HEK293 (cell line): ENCODE results near the gene TBCK.

ENCODE experiments used
- CTCF ChIA-PET: fragments of 350-600 bp; formaldehyde crosslinking; extraction: SDS; loops from one replicate; lab custom pipeline; 2021; ENCODE audit warnings: antibody characterized with exemption; lab: Yijun Ruan, JAX
- POLR2A ChIA-PET: fragments of 300-600 bp; formaldehyde crosslinking; extraction: SDS; loops from one replicate; lab custom pipeline; 2020; ENCODE audit warnings: antibody characterized with exemption, inconsistent platforms; lab: Yijun Ruan, JAX
- H3K27ac ChIP-seq: fragments of 200-500 bp; sonication (Bioruptor generic); 2 replicates; pipeline ENCODE4 v1.5.1; 2014; ENCODE audit warnings: low read depth, low read length, control low read depth, inconsistent platforms; ENCODE audit errors: extremely low read depth
- H3K36me3 ChIP-seq, 2 experiments: fragments of 200-500 bp in 1 of 2; sonication (Bioruptor generic) in 1 of 2; 1 replicate in 1 of 2; 2 replicates in 1 of 2; pipeline ENCODE4 v1.5.1; 2014 to 2017; ENCODE audit warnings: inconsistent platforms in 2 of 2, low read length in 2 of 2; ENCODE audit not compliant: control insufficient read depth in 2 of 2, insufficient read depth in 1 of 2
- H3K4me1 ChIP-seq: fragments of 200-500 bp; sonication (Bioruptor generic); 2 replicates; pipeline ENCODE4 v1.5.1; 2014; ENCODE audit warnings: mild to moderate bottlenecking, low read length, inconsistent platforms; ENCODE audit not compliant: control insufficient read depth, insufficient read depth
- H3K4me3 ChIP-seq: 2 replicates; pipeline ENCODE4 v1.5.1; 2011; ENCODE audit warnings: low read depth, mild to moderate bottlenecking, control low read depth, low read length, moderate library complexity
- H3K9me3 ChIP-seq: fragments of 200-500 bp; sonication (Bioruptor generic); 2 replicates; pipeline ENCODE4 v1.5.1; 2014; ENCODE audit warnings: low read depth, low read length, inconsistent platforms; ENCODE audit not compliant: control insufficient read depth, insufficient read depth
- EGR2 ChIP-seq: fragments of 450-650 bp; formaldehyde crosslinking; IDR thresholded peaks from 2 replicates; pipeline ENCODE4 v1.5.1; 2016; ENCODE audit warnings: low read depth, missing biosample characterization, missing genetic modification characterization
- IKZF3 ChIP-seq: fragments of 450-650 bp; IDR thresholded peaks from 2 replicates; pipeline ENCODE4 v1.5.0; 2018; ENCODE audit warnings: missing biosample characterization, mild to moderate bottlenecking, missing genetic modification characterization, moderate library complexity
- KLF7 ChIP-seq: fragments of 450-650 bp; formaldehyde crosslinking; IDR thresholded peaks from 2 replicates; pipeline ENCODE4 v1.5.1; 2016; ENCODE audit warnings: missing biosample characterization, missing genetic modification characterization, borderline replicate concordance
- KLF8 ChIP-seq: fragments of 450-650 bp; formaldehyde crosslinking; IDR thresholded peaks from 2 replicates; pipeline ENCODE4 v1.5.1; 2016; ENCODE audit warnings: missing biosample characterization, missing genetic modification characterization
- SP2 ChIP-seq: fragments of 450-650 bp; formaldehyde crosslinking; IDR thresholded peaks from 2 replicates; pipeline ENCODE4 v1.5.1; 2016; ENCODE audit warnings: missing biosample characterization, missing genetic modification characterization
- TRIM28 ChIP-seq: IDR thresholded peaks from 2 replicates; pipeline ENCODE4 v1.6.1; 2011; ENCODE audit warnings: low read length, control low read depth, borderline replicate concordance
- ZBTB1 ChIP-seq: fragments of 450-650 bp; formaldehyde crosslinking; IDR thresholded peaks from 2 replicates; pipeline ENCODE4 v1.5.1; 2016; ENCODE audit warnings: missing biosample characterization, missing genetic modification characterization
- ZBTB8A ChIP-seq: fragments of 450-650 bp; formaldehyde crosslinking; IDR thresholded peaks from 2 replicates; pipeline ENCODE4 v1.5.1; 2016; ENCODE audit warnings: missing biosample characterization, missing genetic modification characterization
- ZFP37 ChIP-seq: fragments of 450-650 bp; formaldehyde crosslinking; IDR thresholded peaks from 2 replicates; pipeline ENCODE4 v1.5.1; 2016; ENCODE audit warnings: missing biosample characterization, missing genetic modification characterization
- ZNF114 ChIP-seq: fragments of 450-650 bp; formaldehyde crosslinking; IDR thresholded peaks from 2 replicates; pipeline ENCODE4 v1.5.0; 2017; ENCODE audit warnings: missing biosample characterization, missing genetic modification characterization
- ZNF132 ChIP-seq: fragments of 450-650 bp; formaldehyde crosslinking; IDR thresholded peaks from 2 replicates; pipeline ENCODE4 v1.5.1; 2017; ENCODE audit warnings: missing biosample characterization, missing genetic modification characterization, borderline replicate concordance
- ZNF16 ChIP-seq: fragments of 450-650 bp; formaldehyde crosslinking; IDR thresholded peaks from 2 replicates; pipeline ENCODE4 v1.5.1; 2016; ENCODE audit warnings: low read depth, missing biosample characterization, missing genetic modification characterization
- ZNF211 ChIP-seq: fragments of 450-650 bp; formaldehyde crosslinking; IDR thresholded peaks from 2 replicates; pipeline ENCODE4 v1.5.1; 2016; ENCODE audit warnings: low read depth, missing biosample characterization, missing genetic modification characterization
- ZNF302 ChIP-seq: fragments of 450-650 bp; formaldehyde crosslinking; IDR thresholded peaks from 2 replicates; pipeline ENCODE4 v1.5.1; 2016; ENCODE audit warnings: missing biosample characterization, missing genetic modification characterization, low read depth
- ZNF391 ChIP-seq: fragments of 450-650 bp; formaldehyde crosslinking; IDR thresholded peaks from 2 replicates; pipeline ENCODE4 v1.5.1; 2016; ENCODE audit warnings: low read depth, missing biosample characterization, missing genetic modification characterization, borderline replicate concordance
- ZNF48 ChIP-seq: fragments of 450-650 bp; formaldehyde crosslinking; IDR thresholded peaks from 2 replicates; pipeline ENCODE4 v1.5.1; 2016; ENCODE audit warnings: missing biosample characterization, missing genetic modification characterization
- ZNF529 ChIP-seq: fragments of 450-650 bp; formaldehyde crosslinking; IDR thresholded peaks from 2 replicates; pipeline ENCODE4 v1.5.1; 2017; ENCODE audit warnings: missing genetic modification characterization, missing biosample characterization; ENCODE audit not compliant: insufficient replicate concordance
- ZNF561 ChIP-seq: fragments of 450-650 bp; IDR thresholded peaks from 2 replicates; pipeline ENCODE4 v1.5.1; 2018; ENCODE audit warnings: missing biosample characterization, missing genetic modification characterization, borderline replicate concordance
- ZNF624 ChIP-seq: fragments of 450-650 bp; formaldehyde crosslinking; IDR thresholded peaks from 2 replicates; pipeline ENCODE4 v1.5.1; 2017; ENCODE audit warnings: missing biosample characterization, missing genetic modification characterization
- ZNF843 ChIP-seq: fragments of 450-650 bp; formaldehyde crosslinking; IDR thresholded peaks from 2 replicates; pipeline ENCODE4 v1.5.1; 2016; ENCODE audit warnings: missing biosample characterization, missing genetic modification characterization
- TF ChIP-seq, protein P1 (sequence below): fragments of 450-650 bp; formaldehyde crosslinking; IDR thresholded peaks from 2 replicates; pipeline ENCODE4 v1.5.1; 2016; ENCODE audit warnings: missing biosample characterization, missing genetic modification characterization
- TF ChIP-seq, protein P2 (sequence below): fragments of 450-650 bp; formaldehyde crosslinking; IDR thresholded peaks from 2 replicates; pipeline ENCODE4 v1.5.1; 2017; ENCODE audit warnings: missing biosample characterization, missing genetic modification characterization
- TF ChIP-seq, protein P3 (sequence below): fragments of 450-650 bp; formaldehyde crosslinking; IDR thresholded peaks from 2 replicates; pipeline ENCODE4 v1.5.1; 2016; ENCODE audit warnings: missing biosample characterization, missing genetic modification characterization, low read depth

The TBCK gene

DNA sequence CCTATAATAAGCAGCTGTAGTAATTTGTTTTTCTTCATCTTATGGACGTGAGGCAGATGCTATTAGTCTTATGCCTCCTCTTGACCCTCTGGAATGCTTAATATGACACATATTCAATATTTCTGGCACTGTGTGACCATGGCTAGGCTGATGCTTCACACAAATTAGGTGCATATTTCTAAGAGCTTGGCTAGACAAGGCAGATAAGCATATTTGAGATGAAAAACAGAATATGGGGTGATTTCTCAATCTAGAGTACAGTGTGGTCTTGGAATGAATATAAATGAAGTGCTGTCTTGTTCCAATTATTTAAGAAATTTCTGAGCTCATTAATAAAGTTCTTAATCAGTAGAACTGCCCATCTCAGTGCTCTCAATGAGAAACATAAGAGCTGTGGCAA, 264.5 kb downstream of the TBCK start:
- ChIA-PET CTCF (interaction anchor here (0.6 kb wide), 1 partner anchor 374 kb away, joined by 3 read pairs; no protein-coding TSS in a partner anchor), POLR2A (no interaction called here)
- TF ChIP-seq ZBTB1 (tag by site-specific recombination) = no peak
- no peak for TF ChIP-seq KLF8 (tag by site-specific recombination)
- no peak for TF ChIP-seq ZNF48 (tag by site-specific recombination)
- no peak for TF ChIP-seq ZNF211 (tag by site-specific recombination)

DNA sequence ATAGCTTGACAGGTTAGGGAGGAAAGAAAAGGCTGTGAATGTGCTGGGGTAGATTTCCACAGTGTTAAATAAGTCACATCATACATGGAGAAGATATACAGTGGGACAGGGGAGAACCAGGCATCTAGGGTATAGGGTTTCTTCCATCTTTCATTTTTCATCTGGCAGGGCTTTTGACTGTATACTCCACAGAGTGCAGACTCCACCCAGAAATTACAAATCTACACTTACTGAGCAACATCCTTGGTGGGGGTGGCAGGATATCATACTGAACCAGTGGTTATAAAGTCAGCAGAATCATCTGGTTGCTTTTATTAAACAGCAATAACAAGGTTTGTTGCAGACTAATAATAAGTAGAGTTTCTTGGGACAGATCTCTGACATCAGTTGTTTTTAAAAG, 266.5 kb downstream of the TBCK start:
- ChIA-PET POLR2A (no interaction called here), CTCF (no interaction called here)
- TF ChIP-seq ZNF529 (tag by site-specific recombination) (no peak), ZNF843 (tag by site-specific recombination) (no peak), ZNF302 (tag by site-specific recombination) (no peak), ZBTB8A (no peak), ZNF624 (tag by site-specific recombination) (no peak), ZNF114 (tag by site-specific recombination) (no peak), IKZF3 (tag by site-specific recombination) (no peak), SP2 (no peak), ZNF16 (tag by site-specific recombination) (no peak), ZNF391 (tag by site-specific recombination) (no peak), ZFP37 (tag by site-specific recombination) (no peak), ZNF132 (tag by site-specific recombination) (no peak), EGR2 (tag by site-specific recombination) (no peak), TRIM28 (no peak), KLF7 (no peak), ZNF561 (tag by site-specific recombination) (no peak)
- TF ChIP-seq, protein P1, sequence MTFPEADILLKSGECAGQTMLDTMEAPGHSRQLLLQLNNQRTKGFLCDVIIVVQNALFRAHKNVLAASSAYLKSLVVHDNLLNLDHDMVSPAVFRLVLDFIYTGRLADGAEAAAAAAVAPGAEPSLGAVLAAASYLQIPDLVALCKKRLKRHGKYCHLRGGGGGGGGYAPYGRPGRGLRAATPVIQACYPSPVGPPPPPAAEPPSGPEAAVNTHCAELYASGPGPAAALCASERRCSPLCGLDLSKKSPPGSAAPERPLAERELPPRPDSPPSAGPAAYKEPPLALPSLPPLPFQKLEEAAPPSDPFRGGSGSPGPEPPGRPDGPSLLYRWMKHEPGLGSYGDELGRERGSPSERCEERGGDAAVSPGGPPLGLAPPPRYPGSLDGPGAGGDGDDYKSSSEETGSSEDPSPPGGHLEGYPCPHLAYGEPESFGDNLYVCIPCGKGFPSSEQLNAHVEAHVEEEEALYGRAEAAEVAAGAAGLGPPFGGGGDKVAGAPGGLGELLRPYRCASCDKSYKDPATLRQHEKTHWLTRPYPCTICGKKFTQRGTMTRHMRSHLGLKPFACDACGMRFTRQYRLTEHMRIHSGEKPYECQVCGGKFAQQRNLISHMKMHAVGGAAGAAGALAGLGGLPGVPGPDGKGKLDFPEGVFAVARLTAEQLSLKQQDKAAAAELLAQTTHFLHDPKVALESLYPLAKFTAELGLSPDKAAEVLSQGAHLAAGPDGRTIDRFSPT (tag by site-specific recombination) = no peak
- TF ChIP-seq, protein P2, sequence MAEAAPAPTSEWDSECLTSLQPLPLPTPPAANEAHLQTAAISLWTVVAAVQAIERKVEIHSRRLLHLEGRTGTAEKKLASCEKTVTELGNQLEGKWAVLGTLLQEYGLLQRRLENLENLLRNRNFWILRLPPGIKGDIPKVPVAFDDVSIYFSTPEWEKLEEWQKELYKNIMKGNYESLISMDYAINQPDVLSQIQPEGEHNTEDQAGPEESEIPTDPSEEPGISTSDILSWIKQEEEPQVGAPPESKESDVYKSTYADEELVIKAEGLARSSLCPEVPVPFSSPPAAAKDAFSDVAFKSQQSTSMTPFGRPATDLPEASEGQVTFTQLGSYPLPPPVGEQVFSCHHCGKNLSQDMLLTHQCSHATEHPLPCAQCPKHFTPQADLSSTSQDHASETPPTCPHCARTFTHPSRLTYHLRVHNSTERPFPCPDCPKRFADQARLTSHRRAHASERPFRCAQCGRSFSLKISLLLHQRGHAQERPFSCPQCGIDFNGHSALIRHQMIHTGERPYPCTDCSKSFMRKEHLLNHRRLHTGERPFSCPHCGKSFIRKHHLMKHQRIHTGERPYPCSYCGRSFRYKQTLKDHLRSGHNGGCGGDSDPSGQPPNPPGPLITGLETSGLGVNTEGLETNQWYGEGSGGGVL (tag by site-specific recombination) = no peak
- TF ChIP-seq, protein P3, sequence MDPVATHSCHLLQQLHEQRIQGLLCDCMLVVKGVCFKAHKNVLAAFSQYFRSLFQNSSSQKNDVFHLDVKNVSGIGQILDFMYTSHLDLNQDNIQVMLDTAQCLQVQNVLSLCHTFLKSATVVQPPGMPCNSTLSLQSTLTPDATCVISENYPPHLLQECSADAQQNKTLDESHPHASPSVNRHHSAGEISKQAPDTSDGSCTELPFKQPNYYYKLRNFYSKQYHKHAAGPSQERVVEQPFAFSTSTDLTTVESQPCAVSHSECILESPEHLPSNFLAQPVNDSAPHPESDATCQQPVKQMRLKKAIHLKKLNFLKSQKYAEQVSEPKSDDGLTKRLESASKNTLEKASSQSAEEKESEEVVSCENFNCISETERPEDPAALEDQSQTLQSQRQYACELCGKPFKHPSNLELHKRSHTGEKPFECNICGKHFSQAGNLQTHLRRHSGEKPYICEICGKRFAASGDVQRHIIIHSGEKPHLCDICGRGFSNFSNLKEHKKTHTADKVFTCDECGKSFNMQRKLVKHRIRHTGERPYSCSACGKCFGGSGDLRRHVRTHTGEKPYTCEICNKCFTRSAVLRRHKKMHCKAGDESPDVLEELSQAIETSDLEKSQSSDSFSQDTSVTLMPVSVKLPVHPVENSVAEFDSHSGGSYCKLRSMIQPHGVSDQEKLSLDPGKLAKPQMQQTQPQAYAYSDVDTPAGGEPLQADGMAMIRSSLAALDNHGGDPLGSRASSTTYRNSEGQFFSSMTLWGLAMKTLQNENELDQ (tag by site-specific recombination) = no peak
- Histone ChIP-seq H3K4me1 (no peaks in the 10 kb centered on the region), H3K27ac (no peak overlapping the region), H3K4me3 (no peak overlapping the region), H3K9me3 (no peaks in the 10 kb centered on the region), H3K36me3 (no peaks in the 10 kb centered on the region)

More for the DNA sequence above, 264.5 kb downstream of the TBCK start:
- Histone ChIP-seq H3K9me3 (no peaks in the 10 kb centered on the region), H3K27ac (no peak overlapping the region), H3K4me1 (no peaks in the 10 kb centered on the region), H3K4me3 (no peak overlapping the region), H3K36me3 (no peaks in the 10 kb centered on the region)
